Esophagus muscularis mucosa (tissue), 4 donors: Measurements from ENCODE around the gene LEAP2.

ENCODE experiments used
- CTCF ChIP-seq, 3 experiments: fragments of 200-600 bp in 2 of 3; fragments of 450-650 bp in 1 of 3; sonication (generic) in 2 of 3; IDR thresholded peaks; one replicate each; pipeline ENCODE4 v1.5.1; 2017 to 2019; ENCODE audit warnings: antibody characterized with exemption in 3 of 3, mild to moderate bottlenecking in 2 of 3, moderate library complexity in 1 of 3
- EP300 ChIP-seq: sonication (generic); formaldehyde crosslinking; IDR thresholded peaks from one replicate; pipeline ENCODE4 v1.6.1; 2017; ENCODE audit warnings: antibody characterized with exemption
- POLR2A ChIP-seq: fragments of 450-650 bp; IDR thresholded peaks from one replicate; pipeline ENCODE4 v1.6.1; 2017; ENCODE audit warnings: antibody characterized with exemption, moderate library complexity, mild to moderate bottlenecking, low read depth

GRCh38 chr5:132826424-132827082, 46.9 kb upstream of the LEAP2 start:
- no peak for TF ChIP-seq CTCF (IDR thresholded peaks at IDR 0.05)
- TF ChIP-seq POLR2A: no peak
- no peak for TF ChIP-seq EP300
